ENCODE measurements around the gene PDCL3.

PDCL3 gene

GRCh38 chr2:100562613-100563406, at the start of gene PDCL3:
PDCL3 (plus strand) TSS chr2:100562993; CDS start chr2:100563068, 75 bp downstream.
- peak; percentile 89 to 92 for DNase-seq (ENCODE audit: low read depth in 2 of 2)

GRCh38 chr2:100513650-100514049, 49.1 kb upstream of the PDCL3 start:
- DNase-seq (ENCODE audit: low read depth in 2 of 2) = no peak

GRCh38 chr2:100517556-100517955, 45.2 kb upstream of the PDCL3 start:
- no peak for DNase-seq (ENCODE audit: low read depth in 2 of 2)

GRCh38 chr2:100518801-100519200, 44.0 kb upstream of the PDCL3 start:
- no peak for DNase-seq (ENCODE audit: low read depth in 2 of 2)

GRCh38 chr2:100520224-100520623, 42.6 kb upstream of the PDCL3 start:
- DNase-seq (ENCODE audit: low read depth in 2 of 2) = no peak

GRCh38 chr2:100522430-100522829, 40.4 kb upstream of the PDCL3 start:
- no peak for DNase-seq (ENCODE audit: low read depth in 2 of 2)

- no peak for DNase-seq (ENCODE audit: low read depth in 2 of 2)
Measured at GRCh38 chr2:100524331-100524730, 38.5 kb upstream of the PDCL3 start.

GRCh38 chr2:100526868-100527267, 35.9 kb upstream of the PDCL3 start:
- no peak for DNase-seq (ENCODE audit: low read depth in 2 of 2)

- DNase-seq (ENCODE audit: low read depth in 2 of 2) = no peak
Measured at GRCh38 chr2:100527440-100528015, 35.3 kb upstream of the PDCL3 start.

GRCh38 chr2:100529176-100529575, 33.6 kb upstream of the PDCL3 start:
- DNase-seq (ENCODE audit: low read depth in 2 of 2) = no peak

- DNase-seq (ENCODE audit: low read depth in 2 of 2) = no peak
Measured at GRCh38 chr2:100529900-100530299, 32.9 kb upstream of the PDCL3 start.

GRCh38 chr2:100535855-100536254, 26.9 kb upstream of the PDCL3 start:
- DNase-seq (ENCODE audit: low read depth in 2 of 2) = no peak

GRCh38 chr2:100537918-100538317, 24.9 kb upstream of the PDCL3 start:
- no peak for DNase-seq (ENCODE audit: low read depth in 2 of 2)

GRCh38 chr2:100539221-100539620, 23.6 kb upstream of the PDCL3 start:
- no peak for DNase-seq (ENCODE audit: low read depth in 2 of 2)

GRCh38 chr2:100541404-100541803, 21.4 kb upstream of the PDCL3 start:
- no peak for DNase-seq (ENCODE audit: low read depth in 2 of 2)

- DNase-seq (ENCODE audit: low read depth in 2 of 2) = no peak
Measured at GRCh38 chr2:100542418-100542817, 20.4 kb upstream of the PDCL3 start.

GRCh38 chr2:100544911-100545596, 17.7 kb upstream of the PDCL3 start:
- DNase-seq (ENCODE audit: low read depth in 2 of 2) = no peak

GRCh38 chr2:100546469-100546868, 16.3 kb upstream of the PDCL3 start:
- DNase-seq (ENCODE audit: low read depth in 2 of 2) = no peak

- DNase-seq (ENCODE audit: low read depth in 2 of 2) = no peak
Measured at GRCh38 chr2:100548771-100549170, 14.0 kb upstream of the PDCL3 start.

GRCh38 chr2:100551303-100551702, 11.5 kb upstream of the PDCL3 start:
- DNase-seq (ENCODE audit: low read depth in 2 of 2) = no peak

- peak; percentile 15 to 24 for DNase-seq (ENCODE audit: low read depth in 2 of 2)
Measured at GRCh38 chr2:100554798-100555407, 7.9 kb upstream of the PDCL3 start.

- no peak for DNase-seq (ENCODE audit: low read depth in 2 of 2)
Measured at GRCh38 chr2:100556746-100557145, 6.0 kb upstream of the PDCL3 start.

Data from stimulated activated CD4-positive, alpha-beta T cell treated with anti-CD3 and anti-CD28 coated beads, Interleukin-1b, Interleukin-23, amount 100 ng/mL, for 4 hours (primary cell).